ENCODE results near the gene BUB1B.
"Not testable (repeated sequence)": the region's sequence is repeated elsewhere in the genome, so short reads cannot be mapped to it uniquely, and the experiment has no call there.

The BUB1B gene

DNA sequence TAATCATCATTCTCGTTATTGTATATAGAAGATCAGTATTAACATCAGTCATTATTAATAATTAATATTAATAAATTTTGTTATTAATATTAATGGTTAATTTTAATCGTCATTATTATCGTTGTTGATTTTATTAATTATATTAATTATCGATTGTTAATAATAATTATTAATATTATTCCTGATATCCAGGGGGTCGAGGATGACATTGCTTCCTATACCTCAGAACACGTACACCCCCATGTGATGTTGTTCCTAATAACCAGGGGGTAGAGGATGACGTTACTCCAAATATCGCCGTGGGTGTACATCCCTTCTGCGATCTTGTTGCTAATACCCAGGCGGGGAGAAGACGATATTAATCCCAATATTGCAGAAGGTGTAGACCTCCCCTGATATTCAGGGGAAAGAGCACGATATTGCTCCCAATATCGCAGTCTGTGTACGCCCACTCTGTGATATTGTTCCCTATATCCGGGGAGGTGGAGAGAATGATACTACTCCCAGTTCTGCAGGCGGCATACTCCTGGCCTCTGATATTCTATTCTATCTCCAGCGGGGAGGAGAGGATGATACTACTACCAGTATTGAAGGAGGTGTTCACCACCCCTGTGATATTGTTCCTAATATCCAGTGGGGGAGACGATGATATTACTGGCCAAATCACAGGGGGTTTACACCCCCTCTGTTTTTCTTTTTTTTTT is 29.9 kb upstream of the BUB1B start:
- TF ChIP-seq, protein P1, sequence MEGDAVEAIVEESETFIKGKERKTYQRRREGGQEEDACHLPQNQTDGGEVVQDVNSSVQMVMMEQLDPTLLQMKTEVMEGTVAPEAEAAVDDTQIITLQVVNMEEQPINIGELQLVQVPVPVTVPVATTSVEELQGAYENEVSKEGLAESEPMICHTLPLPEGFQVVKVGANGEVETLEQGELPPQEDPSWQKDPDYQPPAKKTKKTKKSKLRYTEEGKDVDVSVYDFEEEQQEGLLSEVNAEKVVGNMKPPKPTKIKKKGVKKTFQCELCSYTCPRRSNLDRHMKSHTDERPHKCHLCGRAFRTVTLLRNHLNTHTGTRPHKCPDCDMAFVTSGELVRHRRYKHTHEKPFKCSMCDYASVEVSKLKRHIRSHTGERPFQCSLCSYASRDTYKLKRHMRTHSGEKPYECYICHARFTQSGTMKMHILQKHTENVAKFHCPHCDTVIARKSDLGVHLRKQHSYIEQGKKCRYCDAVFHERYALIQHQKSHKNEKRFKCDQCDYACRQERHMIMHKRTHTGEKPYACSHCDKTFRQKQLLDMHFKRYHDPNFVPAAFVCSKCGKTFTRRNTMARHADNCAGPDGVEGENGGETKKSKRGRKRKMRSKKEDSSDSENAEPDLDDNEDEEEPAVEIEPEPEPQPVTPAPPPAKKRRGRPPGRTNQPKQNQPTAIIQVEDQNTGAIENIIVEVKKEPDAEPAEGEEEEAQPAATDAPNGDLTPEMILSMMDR (IDR thresholded peaks at IDR 0.05; ENCODE audit: borderline replicate concordance, control extremely low read depth, extremely low read depth, insufficient read depth, missing control alignments): no peak
- in situ Hi-C loops (cut with MboI; ENCODE audit: low sequenced_read_pairs, unreplicated experiment): no loop called here
- no peak for DNase-seq (ENCODE audit: low spot score)

DNA sequence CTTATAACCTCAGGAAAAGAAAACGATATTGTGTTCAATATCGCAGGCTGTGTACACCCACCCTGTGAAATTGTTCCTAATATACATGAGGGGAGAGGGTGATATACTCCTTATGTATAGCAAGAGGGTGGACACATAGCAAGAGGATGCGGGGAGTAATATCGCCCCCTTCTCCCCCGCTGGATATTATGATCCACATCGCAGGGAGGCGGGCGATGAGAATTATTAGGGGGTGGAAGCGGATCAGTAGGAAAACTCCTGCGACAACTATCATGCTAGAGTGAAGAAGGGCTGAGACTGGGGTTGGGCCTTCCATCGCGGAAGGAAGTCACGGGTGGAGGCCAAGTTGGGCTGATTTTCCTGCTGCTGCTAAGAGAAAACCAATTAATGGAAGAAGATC is 27.3 kb upstream of the BUB1B start:
- in situ Hi-C loops (cut with MboI; ENCODE audit: low sequenced_read_pairs, unreplicated experiment): no loop called here
- TF ChIP-seq, protein P1 (IDR thresholded peaks at IDR 0.05; ENCODE audit: borderline replicate concordance, control extremely low read depth, extremely low read depth, insufficient read depth, missing control alignments): no peak
- DNase-seq (ENCODE audit: low spot score): no peak

DNA sequence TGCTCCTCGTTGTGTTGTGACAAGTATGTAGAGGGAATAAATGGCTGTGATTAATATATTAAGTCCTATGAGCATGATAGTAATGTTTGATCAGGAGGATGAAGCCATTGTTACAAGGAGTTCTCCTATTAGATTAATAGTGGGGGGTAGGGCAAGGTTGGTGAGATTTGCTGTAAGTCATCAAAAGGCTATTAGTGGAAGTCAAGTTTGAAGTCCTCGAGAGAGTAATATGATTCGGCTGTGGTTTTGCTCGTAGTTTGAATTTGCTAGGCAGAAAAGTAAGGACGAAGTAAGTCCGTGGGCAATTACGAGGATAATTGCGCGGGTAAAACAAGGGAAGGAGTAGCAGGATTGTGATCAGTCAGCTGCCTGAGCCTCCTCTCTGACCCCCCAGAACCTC is 26.0 kb upstream of the BUB1B start:
- in situ Hi-C loops (cut with MboI; ENCODE audit: low sequenced_read_pairs, unreplicated experiment): no loop called here
- no peak for DNase-seq (ENCODE audit: low spot score)
- TF ChIP-seq, protein P1 (IDR thresholded peaks at IDR 0.05; ENCODE audit: borderline replicate concordance, control extremely low read depth, extremely low read depth, insufficient read depth, missing control alignments): no peak

DNA sequence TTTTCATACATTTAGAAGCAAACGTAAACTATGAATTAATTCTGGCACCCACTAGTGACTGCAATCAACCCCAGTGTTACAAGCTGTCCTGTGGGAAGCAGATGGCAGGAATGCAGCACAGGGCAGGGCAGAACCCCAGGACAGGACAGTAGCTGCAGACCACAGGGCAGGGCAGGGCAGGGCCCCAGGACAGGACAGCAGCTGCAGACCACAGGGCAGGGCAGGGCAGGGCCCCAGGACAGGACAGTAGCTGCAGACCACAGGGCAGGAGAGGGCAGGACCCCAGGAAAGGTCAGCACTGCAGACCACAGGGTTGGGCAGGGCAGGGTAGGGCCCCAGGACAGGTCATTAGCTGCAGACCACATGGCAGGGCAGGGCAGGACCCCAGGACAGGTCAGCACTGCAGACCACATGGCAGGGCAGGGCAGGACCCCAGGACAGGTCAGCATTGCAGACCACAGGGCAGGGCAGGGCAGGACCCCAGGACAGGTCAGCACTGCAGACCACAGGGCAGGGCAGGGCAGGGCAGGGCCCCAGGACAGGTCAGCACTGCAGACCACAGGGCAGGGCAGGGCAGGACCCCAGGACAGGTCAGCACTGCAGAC is 24.9 kb upstream of the BUB1B start:
- DNase-seq (ENCODE audit: low spot score); in situ Hi-C loops (cut with MboI; ENCODE audit: low sequenced_read_pairs, unreplicated experiment): not testable (repeated sequence)

DNA sequence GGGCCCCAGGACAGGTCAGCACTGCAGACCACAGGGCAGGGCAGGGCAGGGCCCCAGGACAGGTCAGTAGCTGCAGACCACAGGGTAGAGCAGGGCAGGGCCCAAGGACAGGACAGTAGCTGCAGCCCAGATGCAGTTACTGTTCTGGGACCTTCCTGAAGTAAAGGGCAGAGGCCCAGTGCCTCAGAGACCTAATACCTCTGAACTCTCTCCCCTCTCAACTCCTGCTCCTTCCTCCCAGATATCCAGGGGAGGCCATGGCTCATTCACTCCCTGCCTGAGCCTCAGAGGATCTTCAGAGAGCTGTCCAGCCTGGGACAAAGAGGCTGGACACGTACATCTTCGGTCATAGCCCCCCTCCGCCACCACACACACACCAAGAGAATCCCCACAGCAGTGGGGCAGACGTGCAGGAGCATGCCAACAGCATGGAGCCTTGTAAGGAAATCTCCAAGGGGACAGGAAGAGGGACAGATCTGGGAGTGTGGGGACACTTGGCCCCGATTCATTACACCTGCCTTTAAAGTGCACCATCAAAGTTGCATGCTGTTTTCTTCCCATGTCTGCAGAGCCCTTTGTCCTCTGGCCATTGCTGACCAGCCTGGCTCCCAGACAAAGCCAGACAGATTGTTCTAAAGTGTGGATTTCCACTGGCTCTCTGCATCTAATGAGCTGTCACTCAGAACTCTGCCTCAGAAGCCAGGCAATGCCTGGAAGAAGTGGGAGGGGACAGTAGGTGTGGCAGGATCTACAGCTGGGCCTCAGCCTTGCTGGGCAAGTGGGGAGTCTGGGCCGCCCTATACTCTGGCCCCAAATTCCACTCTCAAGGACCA is 24.2 kb upstream of the BUB1B start:
- DNase-seq (ENCODE audit: low spot score): no peak
- TF ChIP-seq, protein P1 (IDR thresholded peaks at IDR 0.05; ENCODE audit: borderline replicate concordance, control extremely low read depth, extremely low read depth, insufficient read depth, missing control alignments): no peak
- in situ Hi-C loops (cut with MboI; ENCODE audit: low sequenced_read_pairs, unreplicated experiment): no loop called here

DNA sequence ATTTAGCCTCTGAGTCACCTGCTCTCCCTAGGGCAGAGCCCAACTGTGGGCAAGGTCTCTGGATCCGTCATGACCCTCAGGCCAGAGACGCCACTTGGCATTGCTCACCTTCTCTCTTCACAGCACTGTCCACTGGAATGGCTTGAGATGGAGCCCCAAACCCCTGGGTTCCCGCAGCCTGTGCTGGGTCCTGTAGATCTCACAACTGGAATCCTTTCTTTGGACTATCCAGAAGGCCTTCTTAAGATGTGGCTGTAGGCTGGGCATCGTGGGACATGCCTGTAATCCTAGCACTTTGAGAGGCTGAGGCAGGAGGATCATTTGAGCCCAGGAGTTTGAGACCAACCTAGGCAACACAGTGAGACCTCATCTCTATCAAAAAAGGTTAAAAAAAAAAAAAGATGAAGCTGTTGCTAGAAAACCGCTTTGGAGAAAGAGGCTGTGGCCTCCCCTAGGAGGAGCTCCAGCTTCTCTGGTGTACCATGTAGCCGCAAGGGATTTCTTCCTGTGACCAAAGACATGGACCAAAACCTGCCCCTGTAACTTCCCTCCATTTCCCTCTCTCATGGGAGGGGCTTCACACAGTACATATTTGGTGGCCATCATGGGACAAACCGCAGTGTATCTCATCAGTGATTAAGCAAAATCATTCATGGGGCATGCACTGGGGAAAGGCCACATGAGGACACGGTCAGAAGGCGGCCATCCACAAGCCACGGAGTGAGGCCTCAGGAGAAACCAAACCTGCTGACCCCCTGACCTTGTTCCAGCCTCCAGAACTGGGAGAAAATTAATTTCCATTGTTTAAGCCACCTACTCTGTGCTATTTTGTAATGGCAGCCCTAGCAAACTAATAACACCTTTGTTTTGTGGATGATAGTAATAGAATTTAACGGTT is 23.3 kb upstream of the BUB1B start:
- TF ChIP-seq, protein P1 (IDR thresholded peaks at IDR 0.05; ENCODE audit: borderline replicate concordance, control extremely low read depth, extremely low read depth, insufficient read depth, missing control alignments): no peak
- DNase-seq (ENCODE audit: low spot score): no peak
- in situ Hi-C loops (cut with MboI; ENCODE audit: low sequenced_read_pairs, unreplicated experiment): no loop called here

DNA sequence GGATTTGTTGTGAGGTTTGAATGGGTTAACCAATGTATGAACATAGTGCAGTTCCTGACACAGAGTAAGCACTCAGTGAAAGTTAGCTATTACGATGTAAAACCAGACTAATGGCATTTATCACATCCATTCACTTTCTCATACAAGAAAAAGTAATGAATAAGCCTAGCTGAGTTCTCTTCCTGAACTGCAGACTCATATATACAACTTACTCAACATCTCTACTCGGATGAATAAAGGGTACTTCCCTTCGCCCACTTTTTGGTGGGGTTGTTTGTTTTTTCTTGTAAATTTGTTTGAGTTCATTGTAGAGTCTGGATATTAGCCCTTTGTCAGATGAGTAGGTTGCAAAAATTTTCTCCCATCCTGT is 22.7 kb upstream of the BUB1B start:
- DNase-seq (ENCODE audit: low spot score); in situ Hi-C loops (cut with MboI; ENCODE audit: low sequenced_read_pairs, unreplicated experiment): not testable (repeated sequence)
